DOHH2 (cell line): ENCODE measurements around the gene PHF21B.

Experiments used
- H3F3A ChIP-seq: fragments of 200-600 bp; sonication (generic), shearing (Covaris generic); 2 replicates; pipeline ENCODE4 v1.6.0; 2016; ENCODE audit warnings: antibody characterized with exemption, mild to moderate bottlenecking; ENCODE audit not compliant: control insufficient read depth, insufficient read depth
- H3K27ac ChIP-seq: fragments of 200-600 bp; sonication (generic); 2 replicates; pipeline ENCODE4 v1.5.1; 2014; ENCODE audit warnings: low read depth, mild to moderate bottlenecking, low read length, moderate library complexity
- H3K27me3 ChIP-seq: fragments of 200-600 bp; sonication (generic); 2 replicates; pipeline ENCODE4 v1.6.1; 2014; ENCODE audit warnings: mild to moderate bottlenecking, low read length, mixed read lengths; ENCODE audit not compliant: control insufficient read depth
- H3K36me3 ChIP-seq: fragments of 200-600 bp; sonication (generic); 2 replicates; pipeline ENCODE4 v1.6.1; 2014; ENCODE audit warnings: mild to moderate bottlenecking, low read length, moderate library complexity, mixed read lengths; ENCODE audit not compliant: control insufficient read depth
- H3K4me1 ChIP-seq: fragments of 200-600 bp; sonication (generic); 2 replicates; pipeline ENCODE4 v1.6.1; 2014; ENCODE audit warnings: mild to moderate bottlenecking, low read length, mixed read lengths; ENCODE audit not compliant: control insufficient read depth
- H3K4me2 ChIP-seq: fragments of 200-600 bp; sonication (generic); 2 replicates; pipeline ENCODE4 v1.6.0; 2014; ENCODE audit warnings: mild to moderate bottlenecking, low read length, moderate library complexity
- H3K4me3 ChIP-seq: fragments of 200-600 bp; sonication (generic); 2 replicates; pipeline ENCODE4 v1.5.1; 2014; ENCODE audit warnings: mild to moderate bottlenecking, low read length, mixed read lengths
- H3K79me2 ChIP-seq: fragments of 200-600 bp; sonication (generic); 2 replicates; pipeline ENCODE4 v1.6.1; 2014; ENCODE audit warnings: mild to moderate bottlenecking, low read length, mixed read lengths; ENCODE audit not compliant: control insufficient read depth
- H3K9me2 ChIP-seq: fragments of 200-600 bp; sonication (generic); replicated peaks from 2 replicates; pipeline ENCODE4 v1.6.1; 2014; ENCODE audit warnings: mild to moderate bottlenecking, low read length, mixed read lengths; ENCODE audit not compliant: control insufficient read depth
- H3K9me3 ChIP-seq: fragments of 200-600 bp; sonication (generic); 2 replicates; pipeline ENCODE4 v1.6.1; 2014; ENCODE audit warnings: antibody characterized with exemption, low read length, mixed read lengths; ENCODE audit not compliant: control insufficient read depth, insufficient read depth
- H4K20me1 ChIP-seq: fragments of 200-600 bp; sonication (generic); 2 replicates; pipeline ENCODE4 v1.6.0; 2014; ENCODE audit warnings: low read depth, mild to moderate bottlenecking, antibody characterized with exemption, low read length, moderate library complexity; ENCODE audit not compliant: control insufficient read depth, insufficient read depth
- CTCF ChIP-seq: fragments of 200-600 bp; sonication (generic); IDR thresholded peaks from one replicate; pipeline ENCODE4 v1.5.1; 2014; ENCODE audit warnings: antibody characterized with exemption, mild to moderate bottlenecking, low read depth, low read length; ENCODE audit not compliant: poor library complexity, severe bottlenecking
- EZH2phosphoT487 ChIP-seq: fragments of 200-600 bp; sonication (generic); IDR thresholded peaks from 2 replicates; pipeline ENCODE4 v1.6.1; 2017; ENCODE audit warnings: borderline replicate concordance, mild to moderate bottlenecking, antibody characterized with exemption, low read length, moderate library complexity, mixed read lengths

The PHF21B gene

GRCh38 chr22:44920183-44920582 is 89.6 kb downstream of the PHF21B start:
- H3K4me1 ChIP-seq, result no peaks in the 10 kb centered on the region
- H4K20me1 ChIP-seq, result no peaks in the 10 kb centered on the region
- H3K27ac ChIP-seq, result no peak overlapping the region
- H3K27me3 ChIP-seq, result no peaks in the 10 kb centered on the region
- no peaks in the 10 kb centered on the region for H3K9me2 ChIP-seq
- H3K4me2 ChIP-seq, result no peak overlapping the region
- no peak overlapping the region for H3K4me3 ChIP-seq
- TF ChIP-seq CTCF, result no peak
- no peak for TF ChIP-seq EZH2phosphoT487
- no peaks in the 10 kb centered on the region for H3K36me3 ChIP-seq
- H3F3A ChIP-seq, result no peaks in the 10 kb centered on the region
- no peaks in the 10 kb centered on the region for H3K79me2 ChIP-seq
- no peaks in the 10 kb centered on the region for H3K9me3 ChIP-seq

GRCh38 chr22:44919691-44920090 is 90.1 kb downstream of the PHF21B start:
- no peak overlapping the region for H3K4me2 ChIP-seq
- no peaks in the 10 kb centered on the region for H3K9me2 ChIP-seq
- no peaks in the 10 kb centered on the region for H3F3A ChIP-seq
- no peaks in the 10 kb centered on the region for H3K4me1 ChIP-seq
- TF ChIP-seq CTCF (no peak), EZH2phosphoT487 (no peak)
- no peak overlapping the region for H3K27ac ChIP-seq
- H3K36me3 ChIP-seq, result no peaks in the 10 kb centered on the region
- H3K4me3 ChIP-seq, result no peak overlapping the region
- H3K27me3 ChIP-seq, result no peaks in the 10 kb centered on the region
- H3K79me2 ChIP-seq, result no peaks in the 10 kb centered on the region
- no peaks in the 10 kb centered on the region for H4K20me1 ChIP-seq
- no peaks in the 10 kb centered on the region for H3K9me3 ChIP-seq

- Histone ChIP-seq H3K9me2 (no peaks in the 10 kb centered on the region), H3K9me3 (no peaks in the 10 kb centered on the region), H3K27me3 (no peaks in the 10 kb centered on the region), H3K4me2 (no peak overlapping the region), H3K4me1 (no peaks in the 10 kb centered on the region), H3K4me3 (no peak overlapping the region), H3K36me3 (no peaks in the 10 kb centered on the region), H4K20me1 (no peaks in the 10 kb centered on the region), H3K79me2 (no peaks in the 10 kb centered on the region), H3F3A (no peaks in the 10 kb centered on the region), H3K27ac (no peak overlapping the region)
- TF ChIP-seq EZH2phosphoT487 (no peak), CTCF (no peak)
Observed at GRCh38 chr22:44918925-44919392, 90.8 kb downstream of the PHF21B start.
